ENCODE data around the gene PRPF40A.
A peak's percentile ranks its signal among the peaks of the same experiment; 100 is the strongest.

Gene PRPF40A

DNA sequence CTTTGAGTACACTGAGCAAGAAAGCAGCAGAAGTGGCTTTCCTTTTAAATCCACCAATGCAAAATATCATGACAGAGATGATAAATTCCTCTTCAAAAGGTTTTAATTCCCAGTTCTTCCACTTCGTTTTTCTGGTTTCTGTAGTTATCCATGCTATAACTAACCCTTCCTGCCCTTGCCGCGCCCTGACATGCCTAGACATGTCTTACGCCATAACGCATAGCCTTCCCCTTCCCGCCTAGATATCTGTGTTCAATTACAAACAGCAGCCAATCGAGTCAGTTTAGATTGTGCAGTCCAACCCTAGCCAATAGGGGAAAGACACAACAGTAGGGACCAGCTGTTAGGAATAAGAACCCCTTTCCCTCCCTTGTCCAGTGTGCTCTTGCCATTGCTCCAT is 16.1 kb downstream of the PRPF40A start:
- peaks cover 37% of the 10 kb centered on the region for H3K36me3 Mint-ChIP-seq (ENCODE audit: low read depth)
- no peaks in the 10 kb centered on the region for H3K27me3 Mint-ChIP-seq (ENCODE audit: low read depth)
- DNase-seq (ENCODE audit: low spot score) = no peak
- no peak overlapping the region for H3K4me3 Mint-ChIP-seq
- H3K4me1 Mint-ChIP-seq (ENCODE audit: low read depth) = peaks cover 22% of the 10 kb centered on the region
- H3K27ac Mint-ChIP-seq = no peak overlapping the region
- H3K9me3 Mint-ChIP-seq = peaks cover 4% of the 10 kb centered on the region

DNA sequence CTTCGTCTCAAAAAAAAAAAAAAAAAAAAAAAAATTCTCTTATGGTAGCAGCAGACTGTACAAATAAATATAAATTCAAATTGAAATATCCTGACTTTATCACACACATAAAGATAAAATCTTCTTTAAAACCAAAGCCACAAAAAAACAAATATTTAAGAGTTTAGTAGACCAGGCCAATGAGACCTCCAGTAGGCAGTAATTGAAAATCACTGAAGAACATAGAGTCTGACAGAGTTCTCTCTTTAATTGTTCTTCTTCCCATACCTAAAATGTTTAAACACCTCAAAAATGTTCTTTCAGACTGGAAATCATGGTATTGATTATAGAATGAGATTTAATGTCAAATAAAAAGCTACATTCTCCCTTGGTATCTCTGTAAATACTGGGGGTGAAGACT is 20.8 kb downstream of the PRPF40A start:
- Mint-ChIP-seq H3K4me1 (ENCODE audit: low read depth) (peaks cover 28% of the 10 kb centered on the region), H3K4me3 (no peak overlapping the region), H3K36me3 (ENCODE audit: low read depth) (peaks cover 17% of the 10 kb centered on the region), H3K27ac (no peak overlapping the region), H3K9me3 (peaks cover 4% of the 10 kb centered on the region), H3K27me3 (ENCODE audit: low read depth) (no peaks in the 10 kb centered on the region)
- DNase-seq (ENCODE audit: low spot score) = no peak

DNA sequence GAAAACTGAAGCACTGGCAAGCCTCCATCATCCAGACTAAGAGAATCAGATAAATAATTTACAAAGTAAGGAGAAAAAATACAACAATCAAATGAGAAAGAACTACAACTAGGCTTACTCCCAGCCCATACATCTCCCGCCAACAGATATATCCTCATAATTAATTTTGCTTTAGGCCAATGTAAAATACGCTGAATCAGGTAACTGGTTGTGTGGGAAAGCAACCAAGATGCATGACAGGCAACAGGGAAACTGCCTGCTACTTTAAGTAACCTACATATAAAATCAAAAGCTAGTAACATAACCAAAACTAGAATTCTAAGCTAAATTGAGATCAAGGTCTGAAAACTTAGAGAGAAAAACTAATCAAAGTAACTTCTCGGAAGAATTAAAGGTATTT is 21.5 kb downstream of the PRPF40A start:
- Mint-ChIP-seq H3K4me3 (no peak overlapping the region), H3K27ac (no peak overlapping the region), H3K36me3 (ENCODE audit: low read depth) (peaks cover 15% of the 10 kb centered on the region)

DNA sequence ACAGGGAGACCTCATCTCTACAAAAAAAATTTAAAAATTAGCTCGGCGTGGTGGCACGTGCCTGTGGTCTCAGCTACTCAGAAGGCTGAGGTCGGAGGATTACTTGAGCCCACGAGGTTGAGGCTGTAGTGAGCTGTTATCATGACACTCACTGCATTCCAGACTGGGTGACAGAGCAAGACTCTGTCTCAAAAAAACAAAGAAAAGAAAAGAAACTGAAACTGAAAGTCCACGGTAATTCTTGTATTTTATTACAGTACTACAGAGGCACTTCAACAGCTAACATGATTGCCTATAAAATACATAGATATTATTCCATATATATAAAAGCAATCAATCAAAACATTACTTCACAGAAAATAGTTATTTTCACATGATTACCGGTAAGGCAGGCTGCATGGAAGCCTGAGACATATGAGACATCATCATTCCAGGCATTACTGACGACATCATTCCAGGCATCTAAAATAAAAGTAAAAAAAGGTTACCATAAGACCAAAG is 23.1 kb downstream of the PRPF40A start:
- peak overlapping the region; percentile 92 for H3K27ac Mint-ChIP-seq
- H3K27me3 Mint-ChIP-seq (ENCODE audit: low read depth) = no peaks in the 10 kb centered on the region
- peak; percentile 51 for DNase-seq (ENCODE audit: low spot score)
- H3K9me3 Mint-ChIP-seq = no peaks in the 10 kb centered on the region
- H3K36me3 Mint-ChIP-seq (ENCODE audit: low read depth) = peaks cover 18% of the 10 kb centered on the region
- H3K4me3 Mint-ChIP-seq = peak overlapping the region; percentile 84
- H3K4me1 Mint-ChIP-seq (ENCODE audit: low read depth) = peaks cover 31% of the 10 kb centered on the region

More for the DNA sequence above, 21.5 kb downstream of the PRPF40A start:
- Mint-ChIP-seq H3K27me3 (ENCODE audit: low read depth) (no peaks in the 10 kb centered on the region), H3K4me1 (ENCODE audit: low read depth) (peaks cover 31% of the 10 kb centered on the region), H3K9me3 (no peaks in the 10 kb centered on the region)
- no peak for DNase-seq (ENCODE audit: low spot score)

DNA sequence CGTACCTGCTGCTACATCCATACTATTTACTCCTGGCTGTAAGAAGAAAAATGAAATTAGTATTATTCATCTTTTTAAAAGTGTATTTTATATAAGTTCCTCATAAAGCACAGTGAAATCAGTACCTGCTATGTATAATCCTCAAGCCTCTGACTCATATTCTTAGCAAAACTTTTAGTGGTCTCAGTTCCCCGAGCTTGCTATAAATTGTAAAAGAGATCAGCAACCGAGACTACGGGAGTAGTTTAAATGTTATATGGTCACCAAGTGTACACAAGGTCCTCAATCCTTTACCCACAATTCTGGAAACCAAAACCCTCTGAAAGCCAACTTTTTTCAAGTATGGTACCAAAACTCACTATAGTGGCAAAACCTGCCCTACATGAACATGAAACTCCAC is 24.2 kb downstream of the PRPF40A start:
- DNase-seq (ENCODE audit: low spot score) = no peak
- Mint-ChIP-seq H3K27me3 (ENCODE audit: low read depth) (no peaks in the 10 kb centered on the region), H3K36me3 (ENCODE audit: low read depth) (peaks cover 22% of the 10 kb centered on the region), H3K9me3 (no peaks in the 10 kb centered on the region), H3K27ac (no peak overlapping the region), H3K4me1 (ENCODE audit: low read depth) (peaks cover 33% of the 10 kb centered on the region), H3K4me3 (no peak overlapping the region)

DNA sequence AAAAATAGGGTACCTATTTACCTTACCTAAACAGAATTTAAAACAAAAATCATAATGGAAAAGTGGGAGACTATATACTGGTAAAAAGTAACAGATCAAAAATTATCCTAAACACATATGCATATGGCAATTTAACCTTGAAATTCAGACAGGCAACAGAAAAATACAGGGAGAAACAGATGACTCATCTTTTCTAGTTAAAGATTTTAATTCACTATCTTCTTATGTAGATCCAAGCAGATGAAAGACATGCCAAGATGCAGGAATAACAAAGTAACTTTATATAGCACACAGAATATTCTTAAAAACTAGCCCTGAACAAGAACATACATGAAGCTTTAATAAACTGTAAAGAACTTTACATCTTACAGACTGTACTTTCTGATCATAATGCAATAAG is 30.9 kb downstream of the PRPF40A start:
- Mint-ChIP-seq H3K27ac (no peak overlapping the region), H3K27me3 (ENCODE audit: low read depth) (no peaks in the 10 kb centered on the region), H3K4me3 (no peak overlapping the region), H3K4me1 (ENCODE audit: low read depth) (peaks cover 30% of the 10 kb centered on the region), H3K9me3 (no peaks in the 10 kb centered on the region), H3K36me3 (ENCODE audit: low read depth) (peaks cover 36% of the 10 kb centered on the region)
- no peak for DNase-seq (ENCODE audit: low spot score)

DNA sequence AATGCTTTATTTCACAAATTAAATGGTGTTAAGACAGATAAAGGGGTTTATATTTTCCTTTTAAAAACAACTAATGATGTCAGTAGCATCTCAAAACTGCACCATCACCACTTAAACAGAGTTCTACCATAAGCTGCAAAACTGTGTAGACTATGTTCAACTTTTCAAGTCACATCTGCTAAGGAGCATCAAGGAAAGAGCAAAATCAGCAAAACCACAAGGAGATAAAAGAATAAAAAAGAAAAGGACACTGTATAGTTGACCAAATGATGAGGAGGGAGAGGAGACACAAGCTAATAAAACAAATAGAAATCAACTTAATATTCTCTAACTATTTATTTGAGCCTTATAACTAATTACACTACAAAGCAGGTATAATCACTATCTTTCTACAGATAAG is 33.9 kb downstream of the PRPF40A start:
- Mint-ChIP-seq H3K4me1 (ENCODE audit: low read depth) (peaks cover 26% of the 10 kb centered on the region), H3K4me3 (no peak overlapping the region), H3K27me3 (ENCODE audit: low read depth) (no peaks in the 10 kb centered on the region), H3K9me3 (no peaks in the 10 kb centered on the region), H3K36me3 (ENCODE audit: low read depth) (peaks cover 38% of the 10 kb centered on the region), H3K27ac (peak overlapping the region; percentile 4)
- DNase-seq (ENCODE audit: low spot score) = no peak

DNA sequence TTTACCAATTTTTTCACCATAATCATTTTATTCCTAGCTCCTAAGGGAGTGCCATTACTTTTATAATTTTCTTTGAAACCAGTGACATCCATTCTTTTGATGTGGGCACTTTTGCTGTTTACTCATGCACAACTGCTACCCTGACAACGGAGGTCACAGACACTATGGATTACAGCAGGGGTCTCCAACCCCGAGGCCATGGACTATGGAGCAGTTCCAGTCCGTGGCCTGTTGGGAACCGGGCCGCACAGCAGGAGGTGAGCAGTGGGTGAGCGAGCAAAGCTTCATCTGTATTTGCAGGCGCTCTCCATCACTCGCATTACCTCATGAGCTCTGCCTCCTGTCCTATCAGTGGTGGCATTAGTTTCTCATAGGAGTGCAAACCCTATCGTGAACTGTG is 34.6 kb downstream of the PRPF40A start:
- Mint-ChIP-seq H3K4me1 (ENCODE audit: low read depth) (peaks cover 25% of the 10 kb centered on the region), H3K27ac (no peak overlapping the region), H3K27me3 (ENCODE audit: low read depth) (no peaks in the 10 kb centered on the region), H3K36me3 (ENCODE audit: low read depth) (peaks cover 37% of the 10 kb centered on the region), H3K4me3 (no peak overlapping the region), H3K9me3 (no peaks in the 10 kb centered on the region)
- no peak for DNase-seq (ENCODE audit: low spot score)

DNA sequence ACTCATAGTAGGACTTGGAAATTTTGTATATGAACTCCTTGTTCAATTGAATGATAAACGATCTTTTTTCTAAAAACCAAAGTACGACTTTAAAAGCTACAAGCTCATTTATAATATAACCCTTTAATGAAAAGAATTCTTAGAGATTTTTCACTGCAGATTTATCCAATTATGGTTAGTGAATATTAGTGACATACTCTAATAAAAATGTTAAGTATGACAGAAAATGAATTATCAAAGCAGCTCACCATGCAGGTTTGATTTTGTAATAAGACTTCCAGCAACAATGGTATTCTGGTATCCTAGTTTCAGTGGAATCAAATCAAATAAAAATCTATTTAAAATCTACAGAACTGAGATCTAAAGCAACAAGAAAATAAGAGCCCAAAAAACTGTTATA is 38.5 kb downstream of the PRPF40A start:
- Mint-ChIP-seq H3K27me3 (ENCODE audit: low read depth) (no peaks in the 10 kb centered on the region), H3K27ac (no peak overlapping the region), H3K9me3 (no peaks in the 10 kb centered on the region), H3K4me1 (ENCODE audit: low read depth) (peaks cover 8% of the 10 kb centered on the region), H3K4me3 (no peak overlapping the region), H3K36me3 (ENCODE audit: low read depth) (peaks cover 38% of the 10 kb centered on the region)
- DNase-seq (ENCODE audit: low spot score) = no peak

DNA sequence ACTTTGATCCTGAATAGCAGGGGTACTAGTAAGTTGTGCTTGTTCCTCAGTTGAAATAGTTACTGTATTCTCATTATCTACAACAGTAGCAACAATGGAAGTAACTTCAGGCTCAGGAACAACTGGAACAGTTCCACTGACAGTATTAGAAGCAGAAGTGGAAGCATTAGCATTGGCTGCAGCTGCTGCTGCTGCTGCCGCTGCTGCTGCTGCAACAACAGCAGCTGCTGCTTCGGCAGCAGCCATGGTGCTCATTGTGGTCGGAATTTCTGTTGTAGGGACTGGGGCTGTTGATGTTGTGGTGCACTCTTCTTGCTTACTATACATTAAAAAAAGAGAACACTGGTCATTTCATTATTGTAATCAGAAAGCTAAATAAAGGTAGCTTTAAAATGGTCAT is 40.8 kb downstream of the PRPF40A start:
- no peak overlapping the region for H3K27ac Mint-ChIP-seq

DNA sequence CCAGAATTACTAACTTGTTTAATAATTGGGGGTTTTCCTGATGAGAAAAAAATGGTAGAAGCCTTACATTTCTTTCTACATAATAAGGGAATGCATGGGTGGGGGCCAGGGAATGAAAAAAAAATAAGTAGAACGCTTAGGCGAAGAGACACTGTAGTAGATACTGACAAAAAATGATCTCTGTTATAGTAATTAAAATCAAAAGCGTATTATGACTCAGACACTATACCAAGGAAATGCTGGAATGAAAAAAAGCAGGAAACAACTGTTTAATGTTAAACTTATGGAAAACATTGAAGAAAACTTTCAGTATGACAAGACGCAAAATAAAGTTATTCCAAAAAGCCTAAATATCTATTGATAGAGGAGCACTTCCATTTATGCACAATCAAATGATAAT is 42.9 kb downstream of the PRPF40A start:
- DNase-seq (ENCODE audit: low spot score) = no peak

More for the DNA sequence above, 40.8 kb downstream of the PRPF40A start:
- H3K4me3 Mint-ChIP-seq = no peak overlapping the region
- peaks cover 46% of the 10 kb centered on the region for H3K36me3 Mint-ChIP-seq (ENCODE audit: low read depth)
- peaks cover under 1% of the 10 kb centered on the region for H3K4me1 Mint-ChIP-seq (ENCODE audit: low read depth)
- no peaks in the 10 kb centered on the region for H3K27me3 Mint-ChIP-seq (ENCODE audit: low read depth)
- H3K9me3 Mint-ChIP-seq = no peaks in the 10 kb centered on the region
- DNase-seq (ENCODE audit: low spot score) = no peak

DNA sequence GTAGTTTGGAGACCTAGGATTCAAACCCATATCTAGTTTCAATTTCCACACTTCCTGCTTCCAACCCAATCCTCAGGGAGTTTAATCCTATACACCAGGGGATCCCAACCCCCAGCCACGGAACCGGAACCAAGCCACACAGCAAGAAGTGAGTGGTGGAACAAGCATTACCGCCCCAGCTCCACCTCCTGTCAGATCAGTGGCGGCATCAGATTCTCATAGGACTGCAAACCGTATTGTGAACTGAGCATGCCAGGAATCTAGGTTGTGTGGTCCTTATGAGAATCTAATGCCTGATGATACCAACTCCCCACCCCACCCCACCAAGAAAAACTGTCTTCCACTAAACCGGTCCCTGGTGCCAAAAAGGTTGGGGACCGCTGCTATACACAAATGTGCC is 52.5 kb downstream of the PRPF40A start:
- DNase-seq (ENCODE audit: low spot score) = no peak
- Mint-ChIP-seq H3K4me1 (ENCODE audit: low read depth) (no peaks in the 10 kb centered on the region), H3K36me3 (ENCODE audit: low read depth) (peaks cover 66% of the 10 kb centered on the region), H3K27me3 (ENCODE audit: low read depth) (no peaks in the 10 kb centered on the region), H3K9me3 (no peaks in the 10 kb centered on the region), H3K27ac (no peak overlapping the region), H3K4me3 (no peak overlapping the region)

More for the DNA sequence above, 42.9 kb downstream of the PRPF40A start:
- H3K27me3 Mint-ChIP-seq (ENCODE audit: low read depth) = no peaks in the 10 kb centered on the region
- peaks cover 44% of the 10 kb centered on the region for H3K36me3 Mint-ChIP-seq (ENCODE audit: low read depth)
- H3K4me1 Mint-ChIP-seq (ENCODE audit: low read depth) = no peaks in the 10 kb centered on the region
- no peaks in the 10 kb centered on the region for H3K9me3 Mint-ChIP-seq
- no peak overlapping the region for H3K4me3 Mint-ChIP-seq
- no peak overlapping the region for H3K27ac Mint-ChIP-seq

DNA sequence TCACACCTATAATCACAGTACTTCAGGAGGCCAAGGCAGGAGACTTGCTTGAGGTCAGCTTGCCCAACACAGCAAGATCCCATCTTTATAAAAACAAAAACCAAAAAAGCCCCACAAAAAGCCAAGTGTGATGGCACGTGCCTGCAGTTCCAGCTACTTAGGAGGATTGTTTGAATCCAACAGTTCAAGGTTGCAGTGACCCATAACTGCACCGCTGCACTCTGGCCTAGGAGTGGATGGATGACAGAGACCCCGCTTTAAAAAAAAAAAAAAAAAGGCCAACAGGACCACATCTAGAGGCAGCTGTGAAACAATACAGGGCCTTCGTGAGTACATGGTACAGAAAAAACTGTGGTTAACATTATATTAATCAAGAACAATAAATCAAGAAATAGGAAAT is 56.2 kb downstream of the PRPF40A start:
- Mint-ChIP-seq H3K9me3 (no peaks in the 10 kb centered on the region), H3K36me3 (ENCODE audit: low read depth) (peaks cover 60% of the 10 kb centered on the region), H3K4me1 (ENCODE audit: low read depth) (peaks cover 2% of the 10 kb centered on the region), H3K4me3 (no peak overlapping the region), H3K27ac (no peak overlapping the region), H3K27me3 (ENCODE audit: low read depth) (no peaks in the 10 kb centered on the region)
- no peak for DNase-seq (ENCODE audit: low spot score)

DNA sequence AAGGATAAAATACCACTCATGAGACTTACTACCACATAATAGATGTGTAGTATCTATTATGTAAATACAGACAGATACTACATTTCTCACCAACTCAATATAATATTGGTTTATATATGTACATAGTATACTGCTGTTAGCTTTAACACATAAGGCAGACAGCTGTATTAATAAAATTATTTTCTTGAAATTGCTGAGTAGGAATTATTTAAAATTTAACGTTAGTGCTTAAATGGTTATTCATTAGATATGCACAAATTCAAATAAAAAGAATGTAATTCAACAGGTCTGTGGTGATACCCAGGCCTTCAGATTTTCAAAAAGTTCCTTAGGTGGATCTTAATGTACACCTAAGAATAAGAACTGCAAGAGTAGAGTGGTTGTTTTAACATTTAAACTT is 59.0 kb downstream of the PRPF40A start:
- peaks cover 53% of the 10 kb centered on the region for H3K36me3 Mint-ChIP-seq (ENCODE audit: low read depth)
- H3K4me3 Mint-ChIP-seq = no peak overlapping the region
- peaks cover 3% of the 10 kb centered on the region for H3K4me1 Mint-ChIP-seq (ENCODE audit: low read depth)
- H3K27me3 Mint-ChIP-seq (ENCODE audit: low read depth) = no peaks in the 10 kb centered on the region
- no peak overlapping the region for H3K27ac Mint-ChIP-seq
- DNase-seq (ENCODE audit: low spot score) = no peak
- no peaks in the 10 kb centered on the region for H3K9me3 Mint-ChIP-seq

DNA sequence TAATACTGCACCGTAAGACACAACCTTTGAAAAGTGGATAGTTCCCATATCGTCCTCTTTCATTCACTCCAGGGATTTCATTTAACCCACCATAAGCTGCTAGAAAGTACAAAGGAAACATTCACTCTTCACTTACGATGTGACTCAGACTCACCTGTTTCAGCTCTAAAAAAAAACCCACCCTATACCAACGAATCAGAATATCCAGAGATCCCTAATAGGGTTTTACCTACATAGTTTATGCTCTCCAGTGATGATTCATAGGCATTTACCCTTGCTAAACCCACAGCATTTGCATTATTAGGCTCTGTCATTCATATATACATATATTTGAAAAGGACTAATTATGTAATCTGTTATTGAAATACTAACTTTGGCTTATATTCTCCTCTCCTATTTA is 60.2 kb downstream of the PRPF40A start:
- no peaks in the 10 kb centered on the region for H3K9me3 Mint-ChIP-seq
- DNase-seq (ENCODE audit: low spot score) = no peak
- no peak overlapping the region for H3K4me3 Mint-ChIP-seq
- H3K27me3 Mint-ChIP-seq (ENCODE audit: low read depth) = no peaks in the 10 kb centered on the region
- peaks cover 3% of the 10 kb centered on the region for H3K4me1 Mint-ChIP-seq (ENCODE audit: low read depth)
- H3K27ac Mint-ChIP-seq = no peak overlapping the region
- H3K36me3 Mint-ChIP-seq (ENCODE audit: low read depth) = peaks cover 51% of the 10 kb centered on the region

All from T-helper 2 cell treated with Interferon-gamma antibody and Interleukin-4, amounts not matched to agents 5 μg/mL and 100 μg/mL, for 36 hours (primary cell).